CD4-positive, alpha-beta T cell treated with Interleukin-15 for 1 hour (primary cell): ENCODE data around the gene CD247.
A peak's percentile ranks its signal among the peaks of the same experiment; 100 is the strongest.

Experiments used
- DNase-seq: peaks from one replicate; pipeline ENCODE4 v3.0.0-alpha.2; 2020

Gene CD247

DNA sequence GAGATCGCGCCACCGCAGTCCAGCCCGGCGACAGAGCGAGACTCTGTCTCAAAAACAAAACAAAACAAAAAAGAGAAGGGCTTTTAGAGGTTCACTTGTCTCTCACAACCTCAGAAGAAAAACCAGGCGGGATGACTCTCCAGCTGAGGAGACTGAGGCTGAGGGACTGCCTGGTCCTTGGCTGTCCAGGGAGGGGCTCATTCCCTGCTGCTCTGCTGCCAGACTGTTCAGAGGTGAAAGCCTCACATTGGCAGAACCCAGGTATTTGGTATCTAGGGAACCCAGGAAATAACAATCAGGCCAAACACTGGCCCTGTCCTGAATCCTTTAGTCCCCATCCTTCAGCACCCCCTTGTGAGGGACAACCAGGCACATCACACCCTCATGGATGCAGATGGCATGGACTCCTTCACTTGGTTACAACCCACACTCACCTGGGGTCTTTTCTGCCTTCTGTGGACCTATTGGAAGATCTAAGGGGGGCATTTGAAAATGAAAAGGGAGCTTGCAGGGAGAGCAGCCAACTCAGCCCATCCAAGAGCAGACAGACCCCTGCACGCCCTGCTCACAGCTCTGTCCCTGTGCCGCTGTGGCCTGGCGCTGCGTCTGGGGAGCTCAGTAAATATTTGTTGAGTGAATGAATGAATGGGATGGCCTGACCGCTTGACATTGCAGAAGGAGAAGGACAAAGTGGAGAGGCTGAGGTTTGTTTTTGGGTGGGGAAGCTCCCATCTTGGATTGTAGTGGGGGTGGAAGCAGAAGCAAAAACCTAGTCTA lies 33.4 kb downstream of the CD247 start:
- DNase-seq: no peak

DNA sequence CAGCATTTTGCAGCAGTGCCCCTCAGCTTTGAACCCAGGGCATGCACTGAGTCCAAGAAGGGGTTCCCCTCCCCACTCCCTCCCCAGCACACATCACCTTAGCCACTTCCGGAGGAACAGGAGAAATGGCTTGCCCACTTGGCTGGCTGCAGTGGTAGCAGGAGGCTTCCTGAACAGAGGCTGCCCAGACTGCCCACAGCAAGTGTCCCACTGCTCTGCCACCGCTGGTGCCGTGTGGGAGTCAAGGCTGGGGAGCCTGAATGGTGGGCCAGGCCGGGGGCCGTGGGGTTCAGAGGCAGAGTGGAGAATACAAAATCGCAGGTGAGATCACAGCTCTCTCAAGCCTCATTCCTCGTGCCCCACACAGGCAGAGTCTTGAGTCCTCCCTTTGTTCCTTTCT lies 34.5 kb downstream of the CD247 start:
- no peak for DNase-seq

DNA sequence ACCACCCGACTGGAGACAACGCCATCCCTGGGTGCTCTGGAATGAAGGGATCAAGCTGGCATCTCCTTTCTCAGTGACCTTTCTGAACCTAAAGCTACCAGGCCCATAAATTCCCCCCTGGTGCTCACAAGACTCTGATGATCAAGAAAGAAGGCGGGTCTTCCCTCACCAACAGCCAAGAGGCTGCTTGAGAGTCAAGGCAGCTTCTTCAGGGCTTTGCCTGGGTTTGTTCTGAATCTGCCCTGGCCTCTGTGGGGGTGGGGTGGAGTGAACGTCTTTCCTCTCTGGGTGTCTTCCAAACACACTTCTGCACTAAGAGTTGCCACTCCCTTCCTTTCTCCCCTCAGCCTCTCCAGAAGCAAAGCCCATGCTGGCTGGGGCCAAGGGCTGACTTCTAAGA lies 36.1 kb downstream of the CD247 start:
- peak; percentile 60 for DNase-seq

DNA sequence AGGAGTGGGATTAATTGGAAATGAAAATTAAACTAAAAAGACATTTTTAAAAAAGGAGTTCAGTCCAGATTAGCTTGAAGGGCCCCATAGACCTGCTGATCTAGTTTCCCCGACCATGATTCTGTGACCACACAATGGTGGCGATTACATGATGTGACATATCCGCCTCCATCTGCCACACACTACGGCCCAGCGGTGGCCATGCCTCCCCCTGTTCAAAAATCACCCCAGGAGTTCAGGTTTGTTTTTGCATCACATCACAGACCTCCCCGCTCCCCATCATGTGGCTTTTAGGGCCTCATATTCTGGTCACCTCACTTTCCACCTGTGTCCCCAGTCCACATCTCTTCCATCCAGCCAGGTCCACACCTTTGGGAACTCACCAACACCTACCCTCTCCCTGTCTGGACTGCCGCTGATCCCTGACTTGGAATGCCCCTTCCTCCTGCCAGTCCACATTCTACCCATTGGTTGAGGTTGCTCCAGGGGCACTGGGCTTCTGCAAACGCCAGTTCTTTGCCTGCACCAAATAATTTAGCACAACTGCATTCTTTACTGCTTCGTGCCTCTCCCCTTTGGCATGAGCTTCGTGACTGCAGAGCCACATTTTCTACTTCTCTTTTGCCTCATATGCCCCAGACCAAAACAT lies 38.9 kb downstream of the CD247 start:
- no peak for DNase-seq

DNA sequence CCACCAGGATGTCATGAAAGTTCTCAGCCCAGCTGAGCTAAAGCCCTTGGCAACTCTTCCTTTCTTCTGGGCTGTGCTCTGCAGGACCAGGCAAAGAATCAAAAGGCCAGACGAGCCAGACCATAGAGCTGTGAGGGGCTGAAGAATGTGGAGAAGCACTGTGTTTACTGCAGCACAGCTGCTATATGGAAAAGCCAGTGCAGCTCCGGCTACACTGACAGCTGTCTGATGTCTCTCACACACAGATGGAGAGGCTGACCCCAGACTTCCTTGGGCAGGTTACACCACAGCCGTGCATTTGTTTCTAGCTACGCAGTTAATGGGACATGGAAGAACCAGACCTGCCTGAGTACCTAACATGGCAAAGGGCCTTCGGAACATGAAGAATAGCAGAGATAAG lies 40.3 kb downstream of the CD247 start:
- DNase-seq: no peak

DNA sequence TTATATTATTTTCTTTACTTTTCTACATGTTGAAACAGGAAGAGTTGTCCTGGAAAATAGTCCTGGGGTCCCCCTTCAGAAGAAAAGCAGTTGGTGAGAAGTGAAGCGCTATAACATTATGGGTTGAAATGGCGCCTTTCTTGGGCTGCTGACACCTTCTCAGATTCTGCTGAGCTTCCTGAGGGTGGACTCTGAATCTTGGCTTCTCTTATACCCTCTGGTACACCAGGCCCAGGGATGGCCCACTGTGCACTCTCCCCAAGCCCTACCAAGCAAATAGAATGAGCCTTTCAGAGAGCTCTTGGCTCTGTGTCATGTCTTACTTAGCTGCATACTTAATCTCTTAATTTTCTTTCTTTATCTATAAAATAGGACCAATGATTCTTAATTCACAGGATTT lies 42.3 kb downstream of the CD247 start:
- no peak for DNase-seq

DNA sequence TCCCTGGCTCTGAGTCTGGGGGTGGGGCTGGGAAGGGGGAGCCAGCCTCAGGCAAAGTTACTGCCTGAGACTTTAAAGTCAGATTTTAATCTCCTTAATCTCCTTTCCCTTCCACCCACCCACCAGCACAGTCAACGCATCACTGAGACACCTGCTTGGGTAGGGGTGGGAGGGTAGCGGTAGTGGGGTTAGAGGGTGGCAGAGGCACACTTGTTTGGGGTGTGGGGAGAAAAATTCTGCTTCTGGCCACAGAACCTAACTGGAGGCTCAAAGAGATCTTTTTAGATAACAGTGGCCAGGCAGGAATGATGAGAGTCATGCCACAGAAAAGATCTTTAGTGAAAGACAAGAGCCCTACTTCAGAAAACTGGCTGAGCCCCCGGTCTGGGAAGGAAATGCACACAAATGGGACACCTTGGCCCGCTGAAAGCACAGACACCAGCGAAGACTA lies 44.1 kb downstream of the CD247 start:
- DNase-seq: peak; percentile 46

DNA sequence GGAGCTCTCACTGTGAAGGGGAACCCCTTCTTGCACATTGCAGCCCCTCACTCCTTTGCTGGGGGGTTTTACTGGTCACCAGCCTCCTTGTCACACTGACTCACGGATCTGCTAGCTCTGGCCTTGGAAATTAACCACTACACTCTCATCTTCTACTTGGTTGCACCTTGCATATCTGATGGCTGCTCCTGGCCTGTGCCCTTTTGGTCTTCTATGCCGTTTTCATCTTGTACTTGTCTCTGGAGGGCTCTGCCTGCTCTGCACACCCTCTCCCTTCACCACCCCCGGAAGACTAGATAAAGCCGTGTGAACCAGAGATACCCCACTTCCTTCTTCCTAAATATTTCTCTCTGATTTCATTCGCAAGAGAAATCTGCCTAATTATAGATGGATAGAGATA lies 44.6 kb downstream of the CD247 start:
- DNase-seq: no peak

DNA sequence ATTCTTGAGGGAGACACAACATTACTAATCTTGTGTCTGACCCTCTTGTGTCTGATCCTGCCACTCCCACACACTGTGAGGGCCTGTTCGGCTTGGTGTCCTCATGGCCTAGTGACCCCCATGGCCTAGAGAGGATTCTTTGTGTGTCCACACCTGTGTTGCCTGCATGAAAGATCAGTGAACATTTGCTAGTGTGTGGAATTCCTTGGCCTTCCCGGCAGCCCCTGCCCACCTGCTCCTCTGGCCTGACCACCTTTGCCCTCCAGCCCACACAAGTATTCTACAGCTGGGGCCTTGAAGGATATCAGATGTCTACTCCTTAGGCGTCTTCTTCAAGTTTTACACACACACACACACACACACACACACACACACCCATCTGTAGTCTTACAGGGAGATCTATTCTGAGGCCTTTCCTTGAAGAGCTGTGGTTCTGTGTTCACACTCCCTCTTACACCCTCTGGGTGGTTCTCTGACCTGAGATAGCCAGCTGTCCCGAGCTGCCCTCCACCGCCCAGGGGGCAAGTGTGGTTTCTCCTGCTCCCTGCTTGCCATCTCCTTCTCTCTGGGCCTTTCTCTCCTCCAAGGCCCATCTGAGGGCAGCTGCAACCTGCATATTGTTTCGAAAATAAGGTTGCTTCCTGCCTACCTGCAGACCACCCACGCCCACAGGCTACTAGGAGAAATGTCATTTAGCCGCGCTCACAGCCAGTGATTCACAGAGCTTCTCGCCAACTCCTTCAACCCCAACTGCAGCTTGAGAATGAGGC lies 45.4 kb downstream of the CD247 start:
- no peak for DNase-seq

DNA sequence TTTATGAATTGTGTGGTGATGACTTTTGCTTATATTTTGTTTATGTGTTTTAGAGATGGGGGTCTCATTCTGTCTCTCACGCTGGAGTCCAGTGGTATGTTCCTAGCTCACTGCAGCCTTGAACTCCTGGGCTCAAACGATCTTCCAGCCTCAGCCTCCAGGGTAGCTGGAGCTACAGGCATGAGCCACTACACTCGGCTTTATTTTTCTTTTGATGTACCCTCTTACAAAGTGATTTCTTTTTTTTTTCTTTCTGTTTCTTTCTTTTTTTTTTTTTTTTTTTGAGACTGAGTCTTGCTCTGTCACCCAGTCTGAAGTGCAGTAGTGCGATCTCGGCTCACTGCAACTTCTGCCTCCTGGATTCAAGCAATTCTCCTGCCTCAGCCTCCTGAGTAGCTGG lies 46.8 kb downstream of the CD247 start:
- DNase-seq: no peak

DNA sequence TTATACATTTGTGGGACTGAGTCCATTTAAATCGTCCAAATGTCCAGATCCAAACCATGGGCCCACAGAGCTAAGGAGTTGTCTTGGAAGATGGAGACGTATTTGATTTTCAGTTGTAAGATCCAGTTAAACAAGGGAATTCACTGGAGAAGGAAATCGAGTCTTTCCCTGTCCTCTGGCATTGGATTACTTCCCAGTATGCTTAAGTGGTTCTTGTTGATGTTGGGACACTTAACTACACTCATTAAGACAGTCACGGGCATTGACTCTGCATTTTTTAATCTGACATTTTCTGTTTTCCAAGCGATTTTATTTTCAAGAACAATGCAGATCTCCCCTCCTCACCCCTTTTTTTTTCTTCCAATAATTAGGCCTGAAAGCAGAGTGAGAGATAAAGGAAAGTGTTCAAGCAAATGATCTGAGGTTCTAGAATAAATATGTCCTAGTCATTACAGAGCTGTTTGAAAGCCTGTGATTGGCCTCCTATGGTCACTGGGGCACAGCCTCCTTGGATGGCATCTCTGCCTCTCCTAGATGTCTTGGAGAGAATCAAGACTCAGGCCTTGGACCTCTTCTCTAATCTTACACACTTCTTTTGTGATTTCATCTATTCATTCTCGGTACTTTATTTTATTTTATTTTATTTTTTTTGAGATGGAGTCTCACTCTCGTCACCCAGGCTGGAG lies 48.9 kb downstream of the CD247 start:
- no peak for DNase-seq

DNA sequence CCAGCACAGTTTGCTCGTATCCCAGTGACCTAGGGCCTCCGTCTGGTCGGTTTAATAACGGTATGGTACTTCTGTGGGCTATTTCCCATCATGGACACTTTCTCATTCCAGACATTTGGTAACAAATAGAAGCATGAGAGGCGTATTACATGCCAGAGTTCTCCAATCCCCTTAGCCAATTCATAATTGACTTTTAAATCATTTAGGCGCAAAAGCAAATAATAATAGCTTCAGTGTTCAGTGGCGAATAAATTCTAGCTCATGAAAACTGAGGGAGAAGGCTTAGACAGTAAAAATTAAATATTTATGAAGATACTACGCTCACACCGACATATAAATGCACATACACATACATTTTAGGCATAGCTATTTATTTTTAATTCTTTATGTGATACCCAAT lies 50.6 kb downstream of the CD247 start:
- no peak for DNase-seq

DNA sequence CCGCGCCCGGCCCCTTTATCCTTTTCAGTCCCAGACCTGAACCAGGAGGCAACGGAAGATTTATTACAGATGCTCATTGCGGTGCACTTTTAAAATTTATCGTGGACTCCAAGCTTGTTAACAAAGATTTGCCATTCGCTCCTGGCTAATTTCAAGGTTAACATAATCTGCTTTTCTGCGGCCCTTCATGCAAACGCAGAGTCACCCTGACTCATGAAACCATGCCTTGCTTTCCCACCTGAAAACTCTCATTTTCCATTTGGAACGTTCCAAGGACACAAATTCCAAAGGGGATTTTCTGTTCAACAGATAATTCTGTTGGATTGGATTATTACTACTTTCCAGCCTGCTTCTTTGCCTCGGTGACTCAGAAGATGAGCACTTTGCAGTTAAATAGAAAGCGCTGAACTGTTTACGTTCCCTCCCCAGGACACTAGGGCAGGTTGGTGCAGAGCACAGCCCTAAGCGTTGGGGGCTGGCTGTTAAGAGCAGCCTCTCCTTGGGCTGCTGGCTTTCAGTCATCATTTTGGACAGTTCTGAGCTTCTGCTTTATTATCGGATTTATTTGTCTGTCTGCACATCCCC lies 51.1 kb downstream of the CD247 start:
- no peak for DNase-seq

DNA sequence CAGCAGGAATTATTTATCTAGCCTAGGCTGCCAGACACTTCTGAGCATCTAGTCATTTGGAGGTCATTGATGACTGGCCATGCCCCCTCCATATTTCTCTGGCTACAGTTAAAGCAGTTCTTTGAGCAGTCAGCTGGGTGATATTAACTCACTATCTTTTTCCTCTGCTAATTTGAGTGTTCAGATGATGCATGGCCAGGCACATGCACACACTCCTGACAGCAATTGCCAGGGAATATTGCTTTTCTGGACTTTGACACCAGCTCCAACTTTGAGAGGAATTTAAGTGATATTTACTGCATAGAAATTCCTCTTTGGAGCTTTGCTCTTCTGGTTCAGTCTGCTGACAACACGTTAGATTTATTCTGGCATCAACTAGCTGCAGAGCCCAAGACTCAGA lies 52.6 kb downstream of the CD247 start:
- no peak for DNase-seq

DNA sequence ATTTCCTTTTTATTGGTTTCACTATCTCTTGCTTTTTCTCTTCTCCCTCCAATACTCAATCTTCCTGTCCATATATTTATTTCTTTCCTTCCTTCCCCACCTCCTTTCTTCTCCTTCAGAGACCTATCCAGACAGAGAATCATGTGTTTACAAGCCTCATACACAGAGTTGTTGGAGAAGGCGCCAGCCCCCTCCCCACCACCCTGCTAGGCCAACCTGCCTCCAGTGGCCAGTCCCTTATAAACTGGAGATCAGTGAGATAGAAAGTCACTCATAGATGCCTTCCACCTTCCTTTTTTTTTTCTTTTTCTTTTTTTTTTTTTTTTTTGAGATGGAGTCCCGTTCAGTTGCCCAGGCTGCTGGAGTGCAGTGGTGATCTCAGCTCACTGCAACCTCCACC lies 53.3 kb downstream of the CD247 start:
- no peak for DNase-seq

DNA sequence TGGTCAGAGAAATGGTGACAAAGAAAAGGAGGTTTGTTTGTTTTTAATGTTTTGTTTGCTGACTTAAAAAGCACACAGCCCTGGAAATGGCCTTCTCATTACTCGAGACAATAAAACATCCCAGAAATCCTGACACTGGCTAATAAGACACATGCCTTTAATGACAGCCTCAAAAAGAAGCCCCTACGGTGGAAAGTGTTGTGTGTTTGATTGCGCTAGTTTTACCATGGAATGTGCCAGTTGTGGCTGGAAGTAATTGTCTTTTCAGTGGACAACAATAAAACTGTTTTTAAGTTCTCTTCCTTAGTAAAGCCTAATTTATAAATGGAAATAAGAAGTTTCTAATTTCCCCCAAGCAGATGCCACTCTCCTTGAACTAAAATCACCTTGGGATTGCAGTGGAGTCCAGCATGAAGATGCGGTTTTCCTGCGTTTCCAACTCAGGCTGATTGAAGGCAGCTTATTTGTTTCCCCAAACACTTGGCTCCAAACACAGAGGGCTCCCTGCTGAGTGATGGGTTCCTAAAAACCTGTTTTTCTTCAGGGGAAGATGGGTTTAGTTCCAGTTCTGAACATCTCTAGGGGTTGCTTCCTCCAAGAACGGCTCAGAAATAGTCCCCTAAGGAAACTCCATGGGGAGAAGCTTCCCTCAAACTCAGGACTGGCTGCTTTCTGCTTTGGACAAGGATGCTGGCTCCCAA lies 54.3 kb downstream of the CD247 start:
- no peak for DNase-seq

DNA sequence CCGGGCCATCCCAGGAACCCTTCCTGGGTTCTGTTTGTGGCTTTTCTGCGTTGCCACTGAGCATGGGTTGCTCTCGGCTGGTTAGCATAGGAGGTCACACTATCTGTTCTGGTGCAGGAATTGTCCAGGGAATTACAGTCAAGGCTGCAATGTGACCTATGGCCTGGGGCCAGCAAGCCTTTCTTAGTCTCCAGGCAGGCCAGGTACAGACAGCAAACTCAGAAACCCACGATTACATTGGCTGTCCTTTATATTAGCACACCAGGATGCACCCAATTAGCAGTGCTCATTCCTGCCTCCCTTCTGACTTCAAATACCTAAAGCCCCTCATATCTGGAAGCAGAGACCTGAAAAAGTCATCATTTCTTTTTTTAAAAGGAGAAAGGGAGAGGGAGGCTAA lies 55.2 kb downstream of the CD247 start:
- no peak for DNase-seq

DNA sequence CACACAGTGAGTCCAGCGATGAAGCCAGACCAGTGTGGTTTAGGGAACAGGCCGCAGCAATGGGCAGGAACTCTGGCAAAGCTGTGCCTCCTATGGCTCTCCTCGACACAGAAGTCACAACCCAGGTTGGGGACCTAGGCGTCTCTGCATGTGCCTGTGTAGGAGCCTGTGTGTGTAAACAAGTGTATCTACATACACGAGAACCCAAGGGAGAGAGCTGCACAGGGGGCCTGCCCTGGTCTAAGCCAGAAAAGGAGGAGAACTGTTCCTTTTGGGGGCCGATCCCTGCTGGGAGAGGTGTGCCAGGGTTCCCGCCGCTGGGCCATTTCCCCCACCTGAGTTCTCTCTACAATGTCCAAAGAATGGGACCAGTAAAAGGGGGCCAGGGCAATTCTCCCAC lies 56.0 kb downstream of the CD247 start:
- no peak for DNase-seq

DNA sequence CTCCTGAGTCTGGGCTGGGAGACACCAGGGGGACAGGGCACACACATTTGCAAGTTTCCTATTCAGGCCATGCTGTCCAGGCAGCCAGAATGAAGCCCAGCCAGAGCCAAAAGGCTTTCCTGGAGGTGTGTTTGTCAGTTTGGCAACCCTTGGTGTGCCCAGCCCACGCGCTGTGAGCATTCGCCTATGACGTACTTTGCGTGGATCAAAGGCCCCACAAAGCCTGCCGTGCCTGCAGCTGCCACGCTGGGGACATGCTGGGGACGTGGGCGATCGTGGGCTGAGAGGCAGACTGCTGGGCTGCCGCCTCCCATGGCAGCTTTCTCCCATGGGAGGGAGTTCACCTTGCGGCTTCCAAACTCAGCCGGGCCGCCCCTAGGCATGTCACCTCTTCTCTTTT lies 57.5 kb downstream of the CD247 start:
- DNase-seq: peak; percentile 69

DNA sequence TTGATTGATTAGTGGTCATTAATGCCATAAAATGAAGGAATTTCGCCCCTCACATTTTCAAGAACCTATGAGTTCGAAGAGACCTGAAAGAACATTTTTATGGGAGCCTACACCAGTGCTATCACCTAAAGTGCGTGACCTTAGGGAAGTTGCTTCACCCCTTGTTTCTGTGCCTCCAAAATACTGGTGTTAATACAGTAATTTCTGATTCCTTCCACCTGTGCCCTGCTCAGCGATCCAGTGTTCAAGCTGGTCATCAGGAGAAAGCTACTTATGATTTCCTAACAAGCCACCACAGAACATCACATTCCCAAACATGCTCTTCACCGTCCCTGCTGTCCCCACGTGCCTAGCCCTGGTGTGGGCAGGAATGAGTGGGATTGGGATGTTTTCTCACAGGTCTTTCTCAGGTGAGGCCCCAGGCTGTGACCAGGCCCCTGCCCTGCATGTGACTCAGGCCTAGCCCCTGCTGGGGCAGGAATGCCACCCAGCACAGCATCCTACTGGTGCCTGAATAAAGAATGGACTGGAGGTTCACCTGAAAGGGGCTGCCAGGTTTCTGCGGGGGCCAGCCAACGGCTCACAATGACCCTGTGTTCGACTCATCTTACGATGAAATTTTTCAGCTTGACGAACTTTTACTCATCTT lies 60.3 kb downstream of the CD247 start:
- DNase-seq: no peak

DNA sequence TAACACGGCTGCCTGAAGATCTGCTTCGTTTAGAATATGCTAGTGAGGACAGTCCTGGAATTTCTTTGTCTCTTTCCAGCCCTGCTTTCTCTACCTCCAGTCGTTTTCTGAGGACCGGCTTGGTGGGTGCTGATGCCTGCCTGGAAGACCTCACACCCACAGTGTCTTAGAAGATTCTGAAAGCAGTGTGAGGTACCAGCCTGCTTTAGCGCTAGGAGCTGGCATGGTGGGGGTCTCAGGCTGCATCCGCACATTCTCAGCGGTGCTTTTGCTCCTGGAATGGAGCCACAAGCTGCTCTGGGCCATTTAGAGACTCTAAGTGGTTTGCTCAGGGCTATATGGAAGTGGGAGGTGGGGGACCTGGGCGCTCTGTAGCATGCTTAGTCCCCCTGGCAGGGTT lies 61.4 kb downstream of the CD247 start:
- no peak for DNase-seq

DNA sequence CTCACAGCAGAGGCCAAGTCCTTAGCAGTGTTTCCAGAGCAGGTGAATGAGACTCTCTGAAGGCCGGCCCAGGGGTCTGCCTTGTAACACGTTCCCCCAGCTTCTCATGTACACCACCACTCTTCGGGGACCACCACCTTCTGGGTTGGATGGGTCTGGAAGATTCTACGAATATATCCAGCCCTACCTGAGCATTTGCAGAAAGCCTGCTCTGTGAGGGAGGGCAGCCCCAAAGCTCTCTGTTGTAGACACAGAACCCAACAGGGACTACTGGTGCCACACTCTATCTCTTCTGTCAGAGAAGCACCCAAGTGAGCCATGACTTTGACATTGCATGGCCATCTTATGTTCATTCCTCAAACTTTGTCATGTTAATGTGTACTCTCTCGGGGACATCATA lies 61.8 kb downstream of the CD247 start:
- DNase-seq: no peak
